LNCaP clone FGC (cell line): ENCODE results near the gene CELF1.

Experiments used
- DNase-seq: peaks from one replicate; pipeline ENCODE4 v3.0.0-alpha.2; 2011; ENCODE audit warnings: low read depth
- H3K4me3 ChIP-seq: 2 replicates; pipeline ENCODE4 v1.5.1; 2011; ENCODE audit warnings: mild to moderate bottlenecking, low read depth, low read length, control low read depth
- CTCF ChIP-seq: IDR thresholded peaks from 2 replicates; pipeline ENCODE4 v1.5.1; 2012; ENCODE audit warnings: mild to moderate bottlenecking; ENCODE audit not compliant: control insufficient read depth, insufficient read depth; ENCODE audit errors: extremely low read depth

Gene CELF1

GRCh38 chr11:47498584-47499152 is 54.3 kb downstream of the CELF1 start:
- no peak for DNase-seq
- H3K4me3 ChIP-seq, result no peak overlapping the region
- TF ChIP-seq CTCF, result no peak

- DNase-seq, result no peak
- no peak overlapping the region for H3K4me3 ChIP-seq
- TF ChIP-seq CTCF, result no peak
These were observed 54.8 kb downstream of the CELF1 start for GRCh38 chr11:47498149-47498548.

DNA sequence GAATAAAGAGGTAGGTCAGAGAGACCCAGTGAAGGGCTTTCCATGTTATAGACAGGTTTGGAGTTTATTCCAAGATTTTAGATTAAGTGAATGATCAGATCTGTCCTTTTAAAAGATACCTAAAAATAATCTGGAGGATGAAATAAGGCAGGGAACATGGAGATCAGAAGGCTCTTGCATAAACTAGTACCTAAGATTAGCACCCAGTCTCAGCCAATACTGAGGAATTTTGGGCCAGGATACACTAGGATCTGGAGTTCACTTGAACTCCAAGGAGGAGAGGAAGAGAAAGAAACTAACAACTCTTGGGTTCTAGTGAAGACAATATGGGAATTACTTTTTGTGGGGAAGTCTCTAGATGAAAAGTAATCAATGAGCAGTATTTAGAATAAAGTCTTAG is 56.1 kb downstream of the CELF1 start:
- no peak overlapping the region for H3K4me3 ChIP-seq
- DNase-seq, result no peak
- no peak for TF ChIP-seq CTCF

DNA sequence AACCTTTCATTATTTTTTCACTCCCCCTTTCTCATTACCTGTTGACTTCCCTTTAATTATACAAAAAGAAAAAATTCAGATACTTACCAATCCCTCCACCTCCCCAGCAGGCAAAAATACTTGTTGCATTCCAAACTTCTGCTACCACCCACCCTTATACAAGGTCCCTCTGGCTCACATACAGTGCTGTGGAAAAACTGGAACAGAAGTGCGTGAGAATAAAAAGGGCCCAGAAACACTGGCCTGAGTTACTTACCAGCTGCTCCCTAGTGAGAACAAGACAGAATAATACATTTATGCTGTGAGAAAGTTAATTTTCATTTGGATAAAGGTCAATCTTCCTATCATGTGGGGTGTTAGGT is 57.1 kb downstream of the CELF1 start:
- DNase-seq, result no peak
- TF ChIP-seq CTCF, result no peak
- no peak overlapping the region for H3K4me3 ChIP-seq

DNA sequence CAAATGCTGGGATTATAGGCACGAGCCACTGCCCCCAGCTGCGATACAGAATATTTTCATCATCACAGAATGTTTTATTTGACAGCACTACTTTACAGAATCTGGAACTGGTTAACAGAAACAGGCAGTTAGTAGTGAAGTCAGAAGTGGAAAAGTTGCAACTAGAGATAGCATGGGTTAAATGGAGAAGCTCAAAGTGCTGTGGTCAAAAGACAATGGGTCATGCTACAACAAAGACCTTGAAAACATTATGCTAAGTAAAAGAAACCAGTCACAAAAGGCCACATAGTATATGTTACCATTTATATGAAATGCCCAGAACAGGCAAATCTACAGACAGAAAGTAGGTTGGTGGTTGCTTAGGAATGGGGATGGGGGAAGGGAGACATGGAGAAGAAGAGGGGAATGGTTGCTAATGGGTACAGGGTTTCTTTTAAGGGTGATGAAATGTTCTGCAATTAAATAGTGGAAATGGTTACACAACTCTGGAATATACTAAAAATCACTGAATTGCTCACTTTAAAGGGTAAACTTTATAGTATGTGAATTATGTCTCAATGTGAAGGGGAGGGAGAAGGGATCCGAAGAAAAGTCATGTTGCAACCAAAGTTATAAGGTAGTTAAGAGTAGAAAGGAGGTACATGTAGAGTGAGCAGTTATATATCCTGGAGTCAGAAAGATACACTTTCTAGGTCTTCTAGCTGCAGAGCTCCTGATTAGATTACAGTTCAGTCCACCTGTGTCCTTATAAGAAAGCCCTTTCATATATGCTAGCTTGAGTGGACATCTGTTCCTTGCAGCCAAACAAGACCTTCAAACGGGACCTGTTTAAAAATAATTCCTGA is 57.7 kb downstream of the CELF1 start:
- H3K4me3 ChIP-seq, result no peak overlapping the region
- TF ChIP-seq CTCF, result no peak
- no peak for DNase-seq

DNA sequence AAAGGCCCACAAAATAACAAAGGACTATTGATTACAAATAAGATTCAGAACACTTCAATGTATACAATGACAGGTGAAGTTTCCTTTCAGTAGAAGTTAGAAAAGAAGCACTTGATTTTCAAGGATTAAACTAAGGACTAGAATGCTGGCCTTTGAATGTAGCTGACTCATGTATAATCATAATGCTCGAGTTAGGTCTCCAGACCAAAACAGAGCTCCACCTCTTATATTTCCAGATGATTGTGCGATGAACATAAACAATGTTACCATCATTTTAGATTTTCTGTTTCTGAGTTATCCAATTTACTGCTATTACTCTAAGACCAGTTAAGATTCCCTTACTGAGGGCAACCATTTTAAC is 63.6 kb downstream of the CELF1 start:
- TF ChIP-seq CTCF, result no peak
- H3K4me3 ChIP-seq, result no peak overlapping the region
- no peak for DNase-seq

DNA sequence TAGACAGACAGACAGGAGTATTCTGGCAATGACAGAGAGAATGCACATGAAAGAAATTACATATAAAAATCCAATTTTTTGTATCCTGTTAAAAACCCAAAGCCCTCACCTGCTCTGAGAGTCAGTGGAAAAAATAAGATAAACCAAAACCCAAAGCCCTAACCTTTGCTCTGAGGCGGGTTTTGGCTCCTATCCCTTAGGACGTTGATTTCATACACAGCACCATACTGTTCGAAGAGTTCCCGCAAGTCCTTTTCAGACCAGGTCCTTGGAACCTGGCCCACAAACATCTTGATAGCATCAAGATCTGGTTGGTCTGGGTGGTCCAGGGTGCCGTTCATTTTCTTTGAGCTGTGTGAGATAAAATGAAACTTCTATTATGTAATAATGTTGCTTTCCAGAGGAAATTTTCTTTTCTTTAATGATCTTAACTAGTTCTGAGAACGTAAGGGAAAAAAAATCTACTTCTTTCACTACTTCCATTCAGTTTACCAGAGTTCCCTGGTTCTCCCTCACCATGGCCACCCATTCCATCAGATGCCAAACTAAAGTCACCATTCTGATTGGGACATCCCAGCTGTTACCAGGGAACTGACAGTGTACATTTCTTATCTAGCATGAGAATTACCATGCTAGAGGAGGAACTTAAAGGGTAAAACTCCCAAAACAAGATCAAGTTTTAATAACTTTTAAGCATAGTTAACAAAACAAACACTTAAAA is 64.1 kb downstream of the CELF1 start:
- no peak overlapping the region for H3K4me3 ChIP-seq
- no peak for TF ChIP-seq CTCF
- DNase-seq, result no peak
